CD14-positive monocyte (primary cell): ENCODE data around the gene ZNF487. TPM values are rescaled to one million over a fixed set of nuclear protein-coding genes. Genes with fewer than 3 reads are reported as not detected.

Experiments
- DNase-seq, 3 donors: peaks; one replicate each; pipeline ENCODE4 v3.0.0-alpha.2; 2011 to 2022
- H2AFZ ChIP-seq: 2 replicates; pipeline ENCODE4 v1.6.0; 2012; ENCODE audit warnings: mild to moderate bottlenecking, low read depth, low read length, inconsistent platforms; ENCODE audit not compliant: insufficient read depth, poor library complexity, severe bottlenecking
- H3K27ac ChIP-seq, 2 donors: 1 replicate in 1 of 2; 2 replicates in 1 of 2; pipeline ENCODE4 v1.5.1; 2012 to 2013; ENCODE audit warnings: low read length in 2 of 2, control low read depth in 1 of 2, inconsistent platforms in 1 of 2, low read depth in 1 of 2, mild to moderate bottlenecking in 1 of 2
- H3K27me3 ChIP-seq, 2 donors: one replicate each; pipeline versions ENCODE4 v1.6.0 to v1.6.1; 2011 to 2013; ENCODE audit warnings: low read length in 2 of 2; ENCODE audit not compliant: control insufficient read depth in 2 of 2, insufficient read depth in 2 of 2
- H3K36me3 ChIP-seq, 2 donors: replicated peaks in 1 of 2; 1 replicate in 1 of 2; 2 replicates in 1 of 2; pipeline versions ENCODE4 v1.5.1 to v1.6.1; 2012 to 2013; ENCODE audit warnings: low read length in 2 of 2, control low read depth in 1 of 2, inconsistent platforms in 1 of 2, mild to moderate bottlenecking in 1 of 2; ENCODE audit not compliant: insufficient read depth in 2 of 2, control insufficient read depth in 1 of 2
- H3K4me1 ChIP-seq, 2 donors: 1 replicate in 1 of 2; 2 replicates in 1 of 2; pipeline versions ENCODE4 v1.5.1 to v1.6.1; 2012 to 2013; ENCODE audit warnings: low read length in 2 of 2, control low read depth in 1 of 2, inconsistent platforms in 1 of 2, mild to moderate bottlenecking in 1 of 2, moderate library complexity in 1 of 2; ENCODE audit not compliant: insufficient read depth in 2 of 2, control insufficient read depth in 1 of 2
- H3K4me2 ChIP-seq: replicated peaks from 2 replicates; pipeline ENCODE3; 2012; ENCODE audit warnings: low read length, moderate library complexity, mild to moderate bottlenecking; ENCODE audit not compliant: poor library complexity, severe bottlenecking; ENCODE audit errors: extremely low read depth
- H3K4me3 ChIP-seq, 3 experiments: fragments of 200-600 bp in 1 of 3; sonication (generic) in 1 of 3; replicated peaks in 1 of 3; 1 replicate in 2 of 3; 2 replicates in 1 of 3; pipeline ENCODE4 v1.5.1; 2011 to 2013; ENCODE audit warnings: low read length in 3 of 3, mild to moderate bottlenecking in 3 of 3, control low read depth in 2 of 3, low read depth in 2 of 3, inconsistent platforms in 1 of 3, moderate library complexity in 1 of 3
- H3K79me2 ChIP-seq: 2 replicates; pipeline ENCODE4 v1.6.0; 2012; ENCODE audit warnings: mild to moderate bottlenecking, control low read depth, inconsistent platforms, low read length, moderate library complexity; ENCODE audit not compliant: insufficient read depth
- H3K9ac ChIP-seq: 2 replicates; pipeline ENCODE4 v1.6.0; 2017; ENCODE audit warnings: low read length, mild to moderate bottlenecking; ENCODE audit not compliant: insufficient read depth, poor library complexity, severe bottlenecking
- H3K9me3 ChIP-seq, 2 donors: replicated peaks in 1 of 2; 1 replicate in 1 of 2; 2 replicates in 1 of 2; pipeline versions ENCODE4 v1.5.1 to v1.6.1; 2012 to 2013; ENCODE audit warnings: low read length in 2 of 2, control low read depth in 1 of 2; ENCODE audit not compliant: control insufficient read depth in 1 of 2, insufficient read depth in 1 of 2
- H4K20me1 ChIP-seq: 2 replicates; pipeline ENCODE4 v1.6.0; 2012; ENCODE audit warnings: mild to moderate bottlenecking, low read length, control low read depth, moderate library complexity; ENCODE audit not compliant: insufficient read depth
- H3K27ac Mint-ChIP-seq, 7 donors: one replicate each; pipeline ENCODE4 v1.8.0; 2020; ENCODE audit warnings: mild to moderate bottlenecking in 7 of 7, mixed read lengths in 7 of 7, moderate library complexity in 6 of 7, inconsistent platforms in 2 of 7
- H3K27me3 Mint-ChIP-seq, 3 donors: one replicate each; pipeline ENCODE4 v1.8.0; 2021 to 2022; ENCODE audit warnings: low read depth in 3 of 3, mild to moderate bottlenecking in 3 of 3, mixed read lengths in 3 of 3, moderate library complexity in 3 of 3, inconsistent platforms in 1 of 3
- H3K36me3 Mint-ChIP-seq, 2 donors: one replicate each; pipeline ENCODE4 v1.8.0; 2020; ENCODE audit warnings: mixed read lengths in 2 of 2, inconsistent platforms in 1 of 2, mild to moderate bottlenecking in 1 of 2
- H3K4me1 Mint-ChIP-seq: one replicate; pipeline ENCODE4 v1.8.0; 2020; ENCODE audit warnings: mild to moderate bottlenecking, mixed read lengths
- H3K4me3 Mint-ChIP-seq, 2 donors: one replicate each; pipeline ENCODE4 v1.8.0; 2020; ENCODE audit warnings: mild to moderate bottlenecking in 2 of 2, mixed read lengths in 2 of 2, moderate library complexity in 1 of 2
- H3K9me3 Mint-ChIP-seq, 7 donors: one replicate each; pipeline ENCODE4 v1.8.0; 2020 to 2022; ENCODE audit warnings: mixed read lengths in 7 of 7, mild to moderate bottlenecking in 6 of 7, moderate library complexity in 6 of 7, inconsistent platforms in 2 of 7
- WGBS: methylation state at CpG from one replicate; pipeline ENCODE4 v1.1.5; 2013; ENCODE audit warnings: missing lambda C conversion rate; ENCODE audit not compliant: insufficient coverage; 5-methylcytosine and 5-hydroxymethylcytosine counted together
- intact Hi-C, 2 donors: fragments of 100-400 bp; cut with micrococcal nuclease; formaldehyde crosslinking; loops; one replicate each; pipeline versions ENCODE4 v1.15.0 to v1.15.1; 2023
- polyA plus RNA-seq, 3 donors: library from polyadenylated mRNA; depleted of rRNA in 1 of 3; unstranded in 2 of 3; stranded (reverse) in 1 of 3; fragments of 300-500 nt in 2 of 3; fragments of >200 nt in 1 of 3; fragmentation: Illumina TruSeq in 2 of 3; gene quantifications; 1 replicate in 2 of 3; 2 replicates in 1 of 3; pipeline ENCODE4 v1.2.3, GENCODE V29; 2012 to 2021
- TF ChIP-seq, protein P1 (sequence below): fragments of 200-600 bp; IDR thresholded peaks from one replicate; pipeline ENCODE4 v1.8.0; 2022; ENCODE audit warnings: antibody characterized with exemption, mild to moderate bottlenecking

ZNF487 gene
- polyA plus RNA-seq, 3 donors, result 8.6 to 19.7 (median 15.6) TPM

DNA sequence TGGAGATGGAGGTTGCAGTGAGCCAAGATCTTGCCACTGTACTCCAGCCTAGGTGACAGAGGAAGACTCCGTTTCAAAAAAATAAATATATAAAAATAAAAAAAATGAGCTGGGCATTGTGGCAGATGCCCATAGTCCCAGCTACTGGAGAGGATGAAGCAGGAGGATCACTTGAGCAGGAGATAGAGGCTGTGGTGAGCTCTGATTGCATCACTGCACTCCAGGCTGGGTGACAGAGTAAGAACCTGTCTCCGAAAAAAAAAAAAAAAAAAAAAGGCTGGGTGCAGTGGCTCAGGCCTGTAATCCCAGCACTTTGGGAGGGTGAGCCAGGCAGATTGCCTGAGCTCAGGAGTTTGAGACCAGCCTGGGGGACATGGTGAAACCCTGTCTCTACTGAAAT, 11.8 kb downstream of the ZNF487 start:
- Mint-ChIP-seq H3K4me1 (peaks cover 28% of the 10 kb centered on the region), H3K27me3 (no peaks in the 10 kb centered on the region), H3K27ac (peak overlapping the region in 2 of 7 donors; percentile 26 to 69), H3K4me3 (no peak overlapping the region), H3K9me3 (peaks cover 1 to 8% (median 4%) of the 10 kb centered on the region in 7 donors), H3K36me3 (peaks cover 14 to 28% of the 10 kb centered on the region in 2 donors)
- H3K9ac ChIP-seq, result no peak overlapping the region
- H3K79me2 ChIP-seq, result peaks cover 47% of the 10 kb centered on the region
- H4K20me1 ChIP-seq, result no peaks in the 10 kb centered on the region
- WGBS, result 0% methylated on average over 1 of the region's 2 CpGs
- H3K4me2 ChIP-seq, result no peak overlapping the region
- no peak for DNase-seq
- no peak overlapping the region for H3K27ac ChIP-seq
- H3K27me3 ChIP-seq, result no peaks in the 10 kb centered on the region
- TF ChIP-seq, protein P1, sequence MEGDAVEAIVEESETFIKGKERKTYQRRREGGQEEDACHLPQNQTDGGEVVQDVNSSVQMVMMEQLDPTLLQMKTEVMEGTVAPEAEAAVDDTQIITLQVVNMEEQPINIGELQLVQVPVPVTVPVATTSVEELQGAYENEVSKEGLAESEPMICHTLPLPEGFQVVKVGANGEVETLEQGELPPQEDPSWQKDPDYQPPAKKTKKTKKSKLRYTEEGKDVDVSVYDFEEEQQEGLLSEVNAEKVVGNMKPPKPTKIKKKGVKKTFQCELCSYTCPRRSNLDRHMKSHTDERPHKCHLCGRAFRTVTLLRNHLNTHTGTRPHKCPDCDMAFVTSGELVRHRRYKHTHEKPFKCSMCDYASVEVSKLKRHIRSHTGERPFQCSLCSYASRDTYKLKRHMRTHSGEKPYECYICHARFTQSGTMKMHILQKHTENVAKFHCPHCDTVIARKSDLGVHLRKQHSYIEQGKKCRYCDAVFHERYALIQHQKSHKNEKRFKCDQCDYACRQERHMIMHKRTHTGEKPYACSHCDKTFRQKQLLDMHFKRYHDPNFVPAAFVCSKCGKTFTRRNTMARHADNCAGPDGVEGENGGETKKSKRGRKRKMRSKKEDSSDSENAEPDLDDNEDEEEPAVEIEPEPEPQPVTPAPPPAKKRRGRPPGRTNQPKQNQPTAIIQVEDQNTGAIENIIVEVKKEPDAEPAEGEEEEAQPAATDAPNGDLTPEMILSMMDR, result no peak
- intact Hi-C loops, result no loop called here
- no peak overlapping the region for H2AFZ ChIP-seq
- peaks cover 0 to 8% of the 10 kb centered on the region in 2 donors for H3K36me3 ChIP-seq
- H3K9me3 ChIP-seq, result no peaks in the 10 kb centered on the region
- no peak overlapping the region for H3K4me3 ChIP-seq
- peaks cover 30 to 32% of the 10 kb centered on the region in 2 donors for H3K4me1 ChIP-seq

DNA sequence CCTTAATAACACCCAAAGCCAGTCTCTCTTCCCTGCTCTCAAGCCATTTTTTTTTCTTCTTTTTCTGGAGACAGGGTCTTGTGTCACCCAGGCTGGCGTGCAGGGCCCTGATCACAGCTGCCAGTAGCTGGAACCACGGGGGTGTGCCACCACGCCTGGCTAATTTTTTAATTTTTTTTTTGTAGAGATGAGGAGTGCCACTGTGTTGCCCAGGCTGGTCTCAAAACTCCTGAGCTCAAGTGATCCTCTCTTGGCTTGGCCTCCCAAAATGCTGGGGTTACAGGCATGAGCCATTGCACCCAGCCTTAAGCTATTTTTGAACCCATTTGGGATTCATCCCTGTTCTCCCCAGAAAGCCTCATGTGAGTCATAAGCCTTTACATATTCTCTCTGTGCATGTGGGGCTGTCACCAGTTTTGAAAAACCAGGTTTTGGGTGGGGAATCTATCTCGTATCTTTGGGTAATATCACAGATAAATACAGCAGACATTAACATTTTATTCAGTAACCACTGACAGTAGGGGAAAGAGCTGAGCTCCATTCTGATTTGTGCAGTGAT, 15.5 kb downstream of the ZNF487 start:
- Histone ChIP-seq H3K9ac (peak overlapping the region; percentile 1), H3K9me3 (no peaks in the 10 kb centered on the region), H3K4me3 (peak overlapping the region in 1 of 3 experiments; percentile 30), H3K79me2 (peaks cover 49% of the 10 kb centered on the region), H4K20me1 (no peaks in the 10 kb centered on the region), H3K27ac (peak overlapping the region; percentile 76 to 83), H3K36me3 (no peaks in the 10 kb centered on the region), H3K4me2 (peak overlapping the region; percentile 50), H3K27me3 (no peaks in the 10 kb centered on the region), H2AFZ (peak overlapping the region; percentile 26), H3K4me1 (peaks cover 46 to 56% of the 10 kb centered on the region in 2 donors)
- Mint-ChIP-seq H3K4me3 (peak overlapping the region in 1 of 2 donors; percentile 54), H3K27ac (peak overlapping the region; percentile 88 to 97 (median 95)), H3K9me3 (no peaks in the 10 kb centered on the region), H3K36me3 (peaks cover 0 to 9% of the 10 kb centered on the region in 2 donors), H3K27me3 (no peaks in the 10 kb centered on the region), H3K4me1 (peaks cover 40% of the 10 kb centered on the region)
- TF ChIP-seq, protein P1, result no peak
- DNase-seq, result no peak
- intact Hi-C loops, result loop anchor here in 1 of 2 donors (2.0 kb wide), 1 partner anchor 14 kb away; no protein-coding TSS in a partner anchor
- WGBS, result 6% methylated on average over 3 of the region's 4 CpGs
